Fibroblast of lung (primary cell): Measurements from ENCODE around the gene EVPL. TPM values are rescaled to one million over a fixed set of nuclear protein-coding genes. Genes with fewer than 3 reads are reported as not detected.
"Not testable (repeated sequence)": the region's sequence is repeated elsewhere in the genome, so short reads cannot be mapped to it uniquely, and the experiment has no call there.

Source experiments
- DNase-seq, 2 donors: peaks; one replicate each; pipeline versions ENCODE4 v3.0.0 to v3.0.0-alpha.2; 2010; ENCODE audit warnings: low read depth in 2 of 2
- H2AFZ ChIP-seq: 2 replicates; pipeline ENCODE4 v1.5.1; 2012; ENCODE audit warnings: low read length, control low read depth, inconsistent platforms
- H3K27ac ChIP-seq: 2 replicates; pipeline ENCODE4 v1.5.1; 2011; ENCODE audit warnings: low read length, control low read depth; ENCODE audit not compliant: insufficient read depth
- H3K27me3 ChIP-seq: 2 replicates; pipeline ENCODE4 v1.5.1; 2011; ENCODE audit warnings: mild to moderate bottlenecking, low read length; ENCODE audit not compliant: control insufficient read depth, insufficient read depth
- H3K36me3 ChIP-seq: 2 replicates; pipeline ENCODE4 v1.5.1; 2011; ENCODE audit warnings: low read length; ENCODE audit not compliant: control insufficient read depth, insufficient read depth
- H3K4me1 ChIP-seq: 2 replicates; pipeline ENCODE4 v1.5.1; 2011; ENCODE audit warnings: low read length; ENCODE audit not compliant: control insufficient read depth, insufficient read depth; ENCODE audit errors: extremely low read depth
- H3K4me2 ChIP-seq: 2 replicates; pipeline ENCODE4 v1.5.1; 2011; ENCODE audit warnings: low read length, control low read depth; ENCODE audit not compliant: insufficient read depth; ENCODE audit errors: extremely low read depth
- H3K4me3 ChIP-seq, 4 experiments: fragments of 200-600 bp in 1 of 4; sonication (generic) in 1 of 4; replicated peaks in 1 of 4; 2 replicates each; pipeline ENCODE4 v1.5.1; 2011 to 2016; ENCODE audit warnings: low read length in 4 of 4, low read depth in 3 of 4, mild to moderate bottlenecking in 3 of 4, control low read depth in 2 of 4, inconsistent platforms in 1 of 4, mixed read lengths in 1 of 4; ENCODE audit not compliant: insufficient read depth in 1 of 4; ENCODE audit errors: control extremely low read depth in 1 of 4
- H3K79me2 ChIP-seq: 2 replicates; pipeline ENCODE4 v1.5.1; 2012; ENCODE audit warnings: mild to moderate bottlenecking, low read length, inconsistent platforms; ENCODE audit not compliant: control insufficient read depth, insufficient read depth
- H3K9ac ChIP-seq: 2 replicates; pipeline ENCODE4 v1.5.1; 2011; ENCODE audit warnings: mild to moderate bottlenecking, low read length, control low read depth; ENCODE audit not compliant: insufficient read depth
- H3K9me3 ChIP-seq: 2 replicates; pipeline ENCODE4 v1.5.1; 2012; ENCODE audit warnings: low read depth, low read length; ENCODE audit not compliant: control insufficient read depth, insufficient read depth
- H4K20me1 ChIP-seq: 2 replicates; pipeline ENCODE4 v1.5.1; 2011; ENCODE audit warnings: low read length; ENCODE audit not compliant: control insufficient read depth, insufficient read depth; ENCODE audit errors: extremely low read depth
- CTCF ChIP-seq, 2 donors: IDR thresholded peaks in 1 of 2; conservative IDR thresholded peaks in 1 of 2; 1 replicate in 1 of 2; 2 replicates in 1 of 2; pipeline ENCODE4 v1.5.1; 2011 to 2012; ENCODE audit warnings: low read length in 2 of 2, control low read depth in 1 of 2, inconsistent platforms in 1 of 2, low read depth in 1 of 2, mild to moderate bottlenecking in 1 of 2
- EZH2 ChIP-seq: IDR thresholded peaks from 2 replicates; pipeline ENCODE4 v1.5.1; 2012; ENCODE audit warnings: low read length, control low read depth, mild to moderate bottlenecking; ENCODE audit errors: missing control alignments
- polyA plus RNA-seq, 2 donors: library from polyadenylated mRNA; depleted of rRNA in 1 of 2; stranded (reverse) in 1 of 2; unstranded in 1 of 2; fragments of >200 nt; gene quantifications; 2 replicates each; pipeline ENCODE4 v1.2.1, GENCODE V29; 2011 to 2012; ENCODE audit warnings: missing spikeins in 1 of 2
- total RNA-seq: library from RNA; depleted of rRNA; stranded (reverse); fragments of >200 nt; gene quantifications from 2 replicates; pipeline ENCODE4 v1.2.1, GENCODE V29; 2014

EVPL gene
- total and polyA plus RNA-seq, 2 donors (not counting 1 experiment from before 2014, with no cell fraction given) = not detected

DNA sequence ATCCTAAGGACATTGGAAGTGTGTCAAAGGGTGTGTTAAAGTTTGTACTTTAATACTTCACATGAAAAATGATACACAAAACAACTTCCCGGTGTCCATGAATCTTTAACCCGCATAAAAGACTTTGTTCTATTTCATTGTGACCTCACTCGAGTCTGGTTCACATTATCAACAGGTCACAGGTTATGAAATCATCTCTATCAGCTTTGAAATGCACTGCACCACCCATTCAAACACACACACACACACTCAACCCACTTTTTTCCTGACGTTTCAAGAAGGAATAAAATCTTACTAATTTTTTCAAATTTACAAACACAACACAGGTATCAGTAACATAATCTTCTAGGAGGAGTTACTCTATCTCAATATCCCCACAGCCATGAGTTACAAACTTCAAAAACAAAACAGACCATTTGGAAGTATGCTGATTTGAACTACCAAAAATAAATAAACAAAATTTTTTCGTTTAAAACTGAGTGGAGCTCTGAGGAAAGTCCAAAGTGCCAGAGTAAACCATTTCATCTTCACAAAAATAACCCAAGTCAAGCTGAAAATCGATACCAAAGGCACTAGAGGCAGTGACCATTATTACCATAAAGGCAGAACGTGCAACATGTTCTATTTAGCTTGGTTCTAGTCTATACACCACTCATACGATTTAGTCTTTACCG is 50.8 kb downstream of the EVPL start:
- Histone ChIP-seq H3K9ac (no peak overlapping the region), H3K79me2 (peaks cover 10% of the 10 kb centered on the region), H3K4me1 (peaks cover 2% of the 10 kb centered on the region), H3K9me3 (no peaks in the 10 kb centered on the region), H3K27ac (no peak overlapping the region), H3K4me3 (peak overlapping the region in 3 of 4 experiments; percentile 17 to 43 (median 20)), H3K4me2 (peak overlapping the region; percentile 15), H3K27me3 (no peaks in the 10 kb centered on the region), H2AFZ (no peak overlapping the region), H3K36me3 (no peaks in the 10 kb centered on the region), H4K20me1 (no peaks in the 10 kb centered on the region)
- TF ChIP-seq CTCF (conservative IDR thresholded peaks at IDR 0.05 in 1 of 2, IDR thresholded peaks at IDR 0.05 in 1 of 2; ENCODE audit: low read depth in 1 of 2, low read length in 2 of 2) (no peak), EZH2 (no peak)
- DNase-seq = peak in 1 of 2 donors; percentile 40

DNA sequence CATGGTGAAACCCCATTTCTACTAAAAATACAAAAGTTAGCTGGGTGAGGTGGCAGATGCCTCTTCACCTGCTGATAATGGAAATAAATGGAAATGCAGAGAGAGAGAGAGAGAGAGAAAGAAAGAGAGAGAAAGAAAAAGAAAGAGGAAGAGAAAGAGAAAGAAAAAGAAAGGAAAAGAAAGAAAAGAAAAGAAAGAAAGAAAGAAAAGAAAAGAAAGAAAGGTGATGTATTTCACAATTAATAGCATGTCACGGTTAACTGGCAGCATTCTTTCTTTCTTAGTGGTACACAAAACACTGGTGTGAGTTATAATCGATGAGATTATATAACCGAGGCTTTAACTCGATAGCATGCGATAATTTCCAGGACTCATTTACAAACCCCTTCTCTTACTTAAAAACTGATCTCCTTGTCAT is 51.3 kb downstream of the EVPL start:
- no peak overlapping the region for H3K9ac ChIP-seq
- H3K27me3 ChIP-seq = no peaks in the 10 kb centered on the region
- no peaks in the 10 kb centered on the region for H3K36me3 ChIP-seq
- no peak for DNase-seq
- H4K20me1 ChIP-seq = no peaks in the 10 kb centered on the region
- TF ChIP-seq EZH2 (no peak), CTCF (conservative IDR thresholded peaks at IDR 0.05 in 1 of 2, IDR thresholded peaks at IDR 0.05 in 1 of 2; ENCODE audit: low read depth in 1 of 2, low read length in 2 of 2) (no peak)
- H3K4me2 ChIP-seq = peak overlapping the region; percentile 15
- no peak overlapping the region for H3K27ac ChIP-seq
- H3K9me3 ChIP-seq = no peaks in the 10 kb centered on the region
- H3K4me3 ChIP-seq = peak overlapping the region in 3 of 4 experiments; percentile 17 to 43 (median 20)
- H3K79me2 ChIP-seq = peaks cover 10% of the 10 kb centered on the region
- no peak overlapping the region for H2AFZ ChIP-seq
- H3K4me1 ChIP-seq = peaks cover 2% of the 10 kb centered on the region

DNA sequence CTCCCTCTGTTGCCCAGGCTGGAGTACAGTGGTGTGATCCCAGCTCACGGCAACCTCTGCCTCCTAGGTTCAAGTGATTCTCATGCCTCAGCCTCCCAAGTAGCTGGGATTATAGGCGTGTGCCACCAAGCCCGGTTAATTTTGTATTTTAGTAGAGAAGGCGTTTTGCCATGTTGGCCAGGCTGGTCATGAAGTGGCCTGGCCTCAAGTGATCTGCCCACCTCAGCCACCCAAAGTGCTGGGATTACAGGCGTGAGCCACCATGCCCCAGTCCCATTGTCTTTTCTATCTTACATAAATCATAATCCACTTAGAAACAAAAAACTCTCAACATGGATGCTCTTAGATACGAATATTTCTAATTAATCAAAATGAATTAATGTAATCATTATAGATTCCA is 51.9 kb downstream of the EVPL start:
- H3K27ac ChIP-seq, H2AFZ ChIP-seq, H3K4me3 ChIP-seq, H3K36me3 ChIP-seq, DNase-seq, H4K20me1 ChIP-seq, H3K9ac ChIP-seq, H3K9me3 ChIP-seq, H3K4me1 ChIP-seq, H3K79me2 ChIP-seq, H3K27me3 ChIP-seq, H3K4me2 ChIP-seq: not testable (repeated sequence)
